Natural killer cell (primary cell): ENCODE data around the gene CHL1. TPM values are rescaled to one million over a fixed set of nuclear protein-coding genes. Genes with fewer than 3 reads are reported as not detected.

ENCODE experiments used
- ATAC-seq, 3 donors: fragments of 150-1000 bp in 2 of 3; fragments of 200-7000 bp in 1 of 3; cut with Tn5 transposase; 1 replicate in 1 of 3; 2 replicates in 2 of 3; pipeline ENCODE4 v1.10.0; 2021; ENCODE audit warnings: mild to moderate bottlenecking in 2 of 3, moderate library complexity in 2 of 3
- DNase-seq, 2 donors: peaks; one replicate each; pipeline versions ENCODE4 v3.0.0 to v3.0.0-alpha.2; 2013 to 2021; ENCODE audit warnings: mixed read lengths in 1 of 2
- H3K27ac ChIP-seq: one replicate; pipeline ENCODE4 v1.5.1; 2013; ENCODE audit warnings: mild to moderate bottlenecking, low read length
- H3K27me3 ChIP-seq: one replicate; pipeline ENCODE4 v1.6.1; 2013; ENCODE audit warnings: low read length; ENCODE audit not compliant: control insufficient read depth, insufficient read depth
- H3K36me3 ChIP-seq: one replicate; pipeline ENCODE4 v1.6.1; 2013; ENCODE audit warnings: low read length; ENCODE audit not compliant: control insufficient read depth, insufficient read depth
- H3K4me1 ChIP-seq: one replicate; pipeline ENCODE4 v1.6.1; 2013; ENCODE audit warnings: low read length; ENCODE audit not compliant: control insufficient read depth, insufficient read depth
- H3K4me3 ChIP-seq: one replicate; pipeline ENCODE4 v1.5.1; 2013; ENCODE audit warnings: low read length
- H3K9me3 ChIP-seq: one replicate; pipeline ENCODE4 v1.6.1; 2013; ENCODE audit warnings: low read length; ENCODE audit not compliant: control insufficient read depth, insufficient read depth
- H3K27ac Mint-ChIP-seq, 2 donors: one replicate each; pipeline ENCODE4 v1.8.0; 2022; ENCODE audit warnings: mild to moderate bottlenecking in 2 of 2, mixed read lengths in 2 of 2, moderate library complexity in 1 of 2
- H3K27me3 Mint-ChIP-seq, 2 donors: one replicate each; pipeline ENCODE4 v1.8.0; 2022; ENCODE audit warnings: low read depth in 2 of 2, mixed read lengths in 2 of 2
- H3K36me3 Mint-ChIP-seq: one replicate; pipeline ENCODE4 v1.8.0; 2022; ENCODE audit warnings: mixed read lengths
- H3K4me1 Mint-ChIP-seq, 2 donors: one replicate each; pipeline ENCODE4 v1.8.0; 2022; ENCODE audit warnings: mixed read lengths in 2 of 2
- H3K4me3 Mint-ChIP-seq: one replicate; pipeline ENCODE4 v1.8.0; 2022; ENCODE audit warnings: mild to moderate bottlenecking, moderate library complexity, mixed read lengths
- H3K9me3 Mint-ChIP-seq, 2 donors: one replicate each; pipeline ENCODE4 v1.8.0; 2022; ENCODE audit warnings: mixed read lengths in 2 of 2
- CTCF ChIP-seq: fragments of 200-600 bp; IDR thresholded peaks from one replicate; pipeline ENCODE4 v1.8.0; 2022; ENCODE audit warnings: antibody characterized with exemption
- WGBS: methylation state at CpG from one replicate; pipeline ENCODE4 v1.1.7; 2013; ENCODE audit warnings: missing lambda C conversion rate; ENCODE audit not compliant: insufficient coverage; 5-methylcytosine and 5-hydroxymethylcytosine counted together
- intact Hi-C: fragments of 100-400 bp; cut with micrococcal nuclease; formaldehyde crosslinking; loops from one replicate; pipeline ENCODE4 v1.14.2; 2022
- total RNA-seq, 4 donors: library from RNA; stranded (reverse); fragments of 120-200 nt in 1 of 4; gene quantifications; one replicate each; pipeline versions ENCODE4 v1.2.3 to v1.2.4, GENCODE V29; 2013 to 2022

Gene CHL1
- total RNA-seq, 3 donors from 2014 or later (not counting 1 experiment from before 2014, with no cell fraction given) = not detected

- no peaks in the 10 kb centered on the region for H3K36me3 Mint-ChIP-seq
These were observed 116.3 kb downstream of the CHL1 start for GRCh38 chr3:312911-313310.

DNA sequence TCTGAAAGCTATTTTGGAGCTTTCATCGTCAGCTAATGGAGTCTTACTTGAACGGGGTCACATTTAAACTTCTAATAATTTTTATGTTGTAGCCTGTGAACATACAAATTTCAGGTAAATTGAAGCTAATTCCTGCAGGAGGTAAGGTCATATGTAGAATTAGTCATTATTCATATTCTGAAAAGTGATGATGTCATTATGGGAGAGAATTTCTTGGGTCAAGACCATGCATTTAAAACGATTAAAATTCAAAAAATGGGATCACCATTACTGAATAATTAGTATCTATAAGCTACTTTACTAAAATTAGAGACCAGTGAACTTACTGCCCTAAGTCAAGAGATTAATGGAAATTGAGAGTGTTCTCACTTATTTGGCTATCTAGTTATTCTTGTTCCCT lies 120.4 kb downstream of the CHL1 start:
- no peaks in the 10 kb centered on the region for H3K36me3 Mint-ChIP-seq
- no peaks in the 10 kb centered on the region for H3K27me3 ChIP-seq
- no peak for ATAC-seq
- H3K4me3 Mint-ChIP-seq = no peak overlapping the region
- no peaks in the 10 kb centered on the region for H3K36me3 ChIP-seq
- no peaks in the 10 kb centered on the region for H3K4me1 ChIP-seq
- H3K4me1 Mint-ChIP-seq = no peaks in the 10 kb centered on the region
- peaks cover 9% of the 10 kb centered on the region in 2 donors for H3K9me3 Mint-ChIP-seq
- DNase-seq = no peak
- H3K27ac ChIP-seq = no peak overlapping the region
- no peaks in the 10 kb centered on the region for H3K9me3 ChIP-seq
- WGBS = 90% methylated on average over 2 of the region's 3 CpGs
- no peak overlapping the region for H3K27ac Mint-ChIP-seq
- no peaks in the 10 kb centered on the region for H3K27me3 Mint-ChIP-seq
- TF ChIP-seq CTCF = no peak
- intact Hi-C loops = no loop called here
- H3K4me3 ChIP-seq = no peak overlapping the region

More at GRCh38 chr3:312911-313310, 116.3 kb downstream of the CHL1 start:
- no peak for DNase-seq
- Histone ChIP-seq H3K9me3 (no peaks in the 10 kb centered on the region), H3K27ac (no peak overlapping the region), H3K4me3 (no peak overlapping the region), H3K36me3 (no peaks in the 10 kb centered on the region), H3K4me1 (no peaks in the 10 kb centered on the region), H3K27me3 (no peaks in the 10 kb centered on the region)
- Mint-ChIP-seq H3K4me3 (no peak overlapping the region), H3K9me3 (peaks cover 16 to 17% of the 10 kb centered on the region in 2 donors), H3K4me1 (no peaks in the 10 kb centered on the region), H3K27me3 (no peaks in the 10 kb centered on the region), H3K27ac (no peak overlapping the region)
- WGBS = 63% methylated on average over 2 of the region's 2 CpGs
- intact Hi-C loops = no loop called here
- ATAC-seq = no peak
- no peak for TF ChIP-seq CTCF

- Histone ChIP-seq H3K4me3 (no peak overlapping the region), H3K4me1 (no peaks in the 10 kb centered on the region), H3K27me3 (no peaks in the 10 kb centered on the region), H3K36me3 (no peaks in the 10 kb centered on the region), H3K27ac (no peak overlapping the region), H3K9me3 (no peaks in the 10 kb centered on the region)
- no CpG with 5 or more reads among the region's 2 CpGs for WGBS
- Mint-ChIP-seq H3K4me1 (no peaks in the 10 kb centered on the region), H3K9me3 (peaks cover 9% of the 10 kb centered on the region in 2 donors), H3K27me3 (no peaks in the 10 kb centered on the region), H3K4me3 (no peak overlapping the region), H3K27ac (no peak overlapping the region), H3K36me3 (no peaks in the 10 kb centered on the region)
- no peak for ATAC-seq
- TF ChIP-seq CTCF = no peak
- DNase-seq = no peak
- intact Hi-C loops = no loop called here
These were observed 122.3 kb downstream of the CHL1 start for GRCh38 chr3:318903-319302.

- Mint-ChIP-seq H3K27me3 (no peaks in the 10 kb centered on the region), H3K27ac (no peak overlapping the region), H3K4me1 (no peaks in the 10 kb centered on the region), H3K36me3 (no peaks in the 10 kb centered on the region), H3K9me3 (no peaks in the 10 kb centered on the region), H3K4me3 (no peak overlapping the region)
- no peaks in the 10 kb centered on the region for H3K36me3 ChIP-seq
- intact Hi-C loops = no loop called here
- no peak overlapping the region for H3K27ac ChIP-seq
- WGBS = no CpG with 5 or more reads among the region's 2 CpGs
- H3K4me1 ChIP-seq = no peaks in the 10 kb centered on the region
- DNase-seq = no peak
- no peak overlapping the region for H3K4me3 ChIP-seq
- no peak for TF ChIP-seq CTCF
- no peaks in the 10 kb centered on the region for H3K27me3 ChIP-seq
- no peak for ATAC-seq
- no peaks in the 10 kb centered on the region for H3K9me3 ChIP-seq
These were observed 127.9 kb downstream of the CHL1 start for GRCh38 chr3:324423-324822.
